ENCODE results near the gene FAM120B.

FAM120B gene

DNA sequence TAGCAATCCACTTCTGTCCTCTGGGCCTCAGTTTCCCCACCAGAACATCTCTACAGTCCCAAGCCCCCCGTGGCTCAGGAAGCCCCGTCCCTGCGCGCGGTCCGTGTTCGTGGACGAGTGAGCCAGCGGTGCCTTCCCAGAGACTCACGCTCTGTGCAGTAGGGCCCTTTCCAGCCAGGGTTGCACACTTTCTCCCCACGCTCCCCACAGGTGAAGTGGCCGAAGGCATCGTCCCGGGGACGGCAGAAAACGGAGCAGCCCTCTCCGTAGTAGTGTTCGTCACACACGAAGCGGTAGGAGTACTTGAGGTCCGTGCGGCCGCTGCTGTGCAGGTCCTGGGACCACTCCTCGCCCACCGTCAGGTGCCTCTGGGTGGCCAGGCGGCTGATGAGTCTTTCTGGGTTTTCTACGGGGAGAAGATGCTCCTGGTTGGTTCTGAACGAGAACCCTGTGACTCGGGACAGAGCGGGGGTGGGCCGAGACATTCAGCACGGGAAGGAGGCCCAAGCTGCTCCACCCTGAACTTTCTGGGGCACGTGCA lies 18.4 kb upstream of the FAM120B start:
- H3K4me3 ChIP-seq (ENCODE audit: low read depth, low read length), result no peak overlapping the region
- DNase-seq (ENCODE audit: low read depth), result no peak
- TF ChIP-seq, protein P1, sequence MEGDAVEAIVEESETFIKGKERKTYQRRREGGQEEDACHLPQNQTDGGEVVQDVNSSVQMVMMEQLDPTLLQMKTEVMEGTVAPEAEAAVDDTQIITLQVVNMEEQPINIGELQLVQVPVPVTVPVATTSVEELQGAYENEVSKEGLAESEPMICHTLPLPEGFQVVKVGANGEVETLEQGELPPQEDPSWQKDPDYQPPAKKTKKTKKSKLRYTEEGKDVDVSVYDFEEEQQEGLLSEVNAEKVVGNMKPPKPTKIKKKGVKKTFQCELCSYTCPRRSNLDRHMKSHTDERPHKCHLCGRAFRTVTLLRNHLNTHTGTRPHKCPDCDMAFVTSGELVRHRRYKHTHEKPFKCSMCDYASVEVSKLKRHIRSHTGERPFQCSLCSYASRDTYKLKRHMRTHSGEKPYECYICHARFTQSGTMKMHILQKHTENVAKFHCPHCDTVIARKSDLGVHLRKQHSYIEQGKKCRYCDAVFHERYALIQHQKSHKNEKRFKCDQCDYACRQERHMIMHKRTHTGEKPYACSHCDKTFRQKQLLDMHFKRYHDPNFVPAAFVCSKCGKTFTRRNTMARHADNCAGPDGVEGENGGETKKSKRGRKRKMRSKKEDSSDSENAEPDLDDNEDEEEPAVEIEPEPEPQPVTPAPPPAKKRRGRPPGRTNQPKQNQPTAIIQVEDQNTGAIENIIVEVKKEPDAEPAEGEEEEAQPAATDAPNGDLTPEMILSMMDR (conservative IDR thresholded peaks at IDR 0.05; ENCODE audit: low read depth, low read length), result no peak

- H3K4me3 ChIP-seq (ENCODE audit: low read depth, low read length), result no peak overlapping the region
- no peak for DNase-seq (ENCODE audit: low read depth)
- TF ChIP-seq, protein P1 (conservative IDR thresholded peaks at IDR 0.05; ENCODE audit: low read depth, low read length), result no peak
Observed at GRCh38 chr6:170288852-170289179, 17.7 kb upstream of the FAM120B start.

DNA sequence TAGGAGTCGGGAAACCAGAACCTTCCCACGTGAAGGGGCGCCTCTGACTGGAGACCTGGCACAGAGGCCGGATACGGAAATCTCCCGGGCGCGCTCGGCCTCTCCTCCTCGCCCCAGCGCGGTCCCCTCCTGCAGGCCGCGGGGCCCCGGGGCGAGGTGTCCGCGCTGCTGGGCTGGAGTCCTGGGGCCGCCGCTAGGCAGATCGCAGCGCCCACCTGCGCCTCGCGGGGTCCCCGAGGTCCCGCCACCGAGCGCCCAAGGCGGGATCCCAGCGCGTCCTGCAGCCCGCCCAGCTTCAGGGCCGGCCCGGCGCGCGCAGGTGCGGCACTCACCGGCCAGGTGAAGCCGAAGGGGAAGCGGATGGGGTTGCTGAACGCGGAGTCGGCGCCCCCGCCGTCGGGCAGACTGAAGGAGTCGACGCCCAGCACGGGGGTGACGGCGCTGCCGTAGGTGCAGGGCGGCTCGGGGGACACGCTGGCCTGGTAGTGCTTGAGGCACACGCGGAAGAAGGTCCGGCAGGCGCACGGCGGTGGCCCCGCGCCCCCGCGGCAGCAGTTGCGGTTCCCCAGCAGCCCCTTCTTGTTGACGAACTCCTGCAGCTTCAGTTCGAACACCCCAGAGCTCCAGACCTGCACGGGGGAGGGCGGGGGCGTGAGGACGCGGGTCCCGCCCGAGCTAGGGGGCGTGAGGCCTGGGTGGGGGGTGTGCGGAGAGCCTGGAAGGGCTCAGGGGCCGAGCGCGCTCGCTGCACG lies 17.2 kb upstream of the FAM120B start:
- no peak overlapping the region for H3K4me3 ChIP-seq (ENCODE audit: low read depth, low read length)
- no peak for DNase-seq (ENCODE audit: low read depth)

GRCh38 chr6:170289951-170290295 lies 16.6 kb upstream of the FAM120B start:
- TF ChIP-seq, protein P1 (conservative IDR thresholded peaks at IDR 0.05; ENCODE audit: low read depth, low read length), result no peak
- DNase-seq (ENCODE audit: low read depth), result no peak
- H3K4me3 ChIP-seq (ENCODE audit: low read depth, low read length), result peak overlapping the region; percentile 59

More for the DNA sequence above, 17.2 kb upstream of the FAM120B start:
- TF ChIP-seq, protein P1 (conservative IDR thresholded peaks at IDR 0.05; ENCODE audit: low read depth, low read length), result no peak

DNA sequence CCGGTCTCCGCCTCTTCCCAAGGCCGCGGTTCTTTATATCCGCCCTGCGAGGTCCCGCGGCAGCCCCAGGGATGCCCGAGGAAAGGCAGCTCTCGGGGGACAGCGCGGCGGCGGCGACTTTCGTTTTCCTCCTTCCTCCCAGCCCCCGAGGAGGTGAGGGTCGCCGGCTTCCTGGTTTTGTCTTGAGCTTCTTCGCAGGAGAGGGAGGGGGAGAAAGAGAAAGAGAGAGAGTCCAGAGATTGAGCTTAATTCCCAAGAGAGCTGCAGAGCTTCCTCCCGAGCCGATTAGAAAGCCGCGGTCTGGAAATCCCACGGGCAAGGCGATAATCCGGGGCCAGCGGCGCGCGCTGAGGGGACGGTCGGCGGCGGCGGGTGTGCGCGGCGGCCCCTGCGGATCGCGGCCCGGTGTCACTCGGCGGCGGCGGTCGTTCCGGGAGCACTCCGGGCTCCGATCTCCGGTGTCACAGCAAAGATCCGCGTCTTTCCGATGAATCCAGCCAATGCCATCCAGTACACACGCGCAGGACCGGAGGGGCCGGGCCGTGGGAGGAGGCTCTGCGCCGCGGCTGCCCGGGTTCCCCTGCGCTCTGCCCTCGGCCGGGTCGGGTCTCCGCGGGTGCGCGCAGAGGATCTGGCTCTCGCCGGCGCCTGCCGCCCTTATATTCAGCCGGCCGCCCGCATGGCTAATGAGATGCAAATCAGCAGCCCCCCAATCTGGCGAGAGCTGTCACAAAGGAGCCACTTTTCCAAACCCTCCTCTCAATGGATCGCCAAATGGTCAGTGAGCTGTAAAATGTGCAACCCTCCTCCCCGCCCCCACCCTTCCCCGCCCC lies 16.0 kb upstream of the FAM120B start, which contains the start of gene DLL1:
TSS of gene DLL1 (minus strand) at position 783 of the 833 bp plus-strand sequence. CDS start 939 bp downstream, outside the sequence.
- peak within 1 kb of the TSS; percentile 59 for H3K4me3 ChIP-seq (ENCODE audit: low read depth, low read length)
- DNase-seq (ENCODE audit: low read depth), result peak; percentile 38
- TF ChIP-seq, protein P1 (conservative IDR thresholded peaks at IDR 0.05; ENCODE audit: low read depth, low read length), result no peak

GRCh38 chr6:170291271-170292110 lies 15.1 kb upstream of the FAM120B start:
- TF ChIP-seq, protein P1 (conservative IDR thresholded peaks at IDR 0.05; ENCODE audit: low read depth, low read length), result no peak
- H3K4me3 ChIP-seq (ENCODE audit: low read depth, low read length), result peak overlapping the region; percentile 24
- DNase-seq (ENCODE audit: low read depth), result no peak
